HG03442 (cell line): ENCODE data around the gene HOXD13.

ENCODE experiments used
- ATAC-seq: cut with Tn5 transposase; IDR thresholded peaks from one replicate; pipeline ENCODE4 v1.9.1; 2021; ENCODE audit warnings: mild to moderate bottlenecking, moderate library complexity; ENCODE audit not compliant: unreplicated experiment

The HOXD13 gene

GRCh38 chr2:176118601-176119339 is 26.2 kb downstream of the HOXD13 start:
- ATAC-seq, result no peak

- no peak for ATAC-seq
These were observed 28.1 kb downstream of the HOXD13 start for GRCh38 chr2:176120364-176121189.

GRCh38 chr2:176121190-176122051 is 28.9 kb downstream of the HOXD13 start:
- no peak for ATAC-seq

GRCh38 chr2:176122052-176122682 is 29.6 kb downstream of the HOXD13 start:
- ATAC-seq, result no peak

GRCh38 chr2:176122683-176123410 is 30.3 kb downstream of the HOXD13 start, which contains the start of gene HOXD9:
HOXD9 (plus strand) TSS chr2:176122719; CDS start chr2:176122769, 50 bp downstream.
- ATAC-seq, result no peak

GRCh38 chr2:176123411-176124109 is 31.0 kb downstream of the HOXD13 start:
- ATAC-seq, result no peak

GRCh38 chr2:176124110-176124946 is 31.8 kb downstream of the HOXD13 start:
- ATAC-seq, result no peak

- ATAC-seq, result no peak
These were observed 32.6 kb downstream of the HOXD13 start for GRCh38 chr2:176124947-176125771.

GRCh38 chr2:176125772-176126054 is 33.2 kb downstream of the HOXD13 start:
- no peak for ATAC-seq

GRCh38 chr2:176126929-176127773 is 34.6 kb downstream of the HOXD13 start:
- no peak for ATAC-seq

- no peak for ATAC-seq
These were observed 35.2 kb downstream of the HOXD13 start for GRCh38 chr2:176127774-176128072.

- ATAC-seq, result no peak
These were observed 35.9 kb downstream of the HOXD13 start for GRCh38 chr2:176128172-176128981.

GRCh38 chr2:176128982-176129796 is 36.7 kb downstream of the HOXD13 start, which contains the start of gene HOXD8:
HOXD8 (plus strand) TSS chr2:176129705; CDS start chr2:176130367, 662 bp downstream.
- no peak for ATAC-seq

- ATAC-seq, result no peak
These were observed 37.3 kb downstream of the HOXD13 start for GRCh38 chr2:176129813-176130146.

- no peak for ATAC-seq
These were observed 37.8 kb downstream of the HOXD13 start for GRCh38 chr2:176130147-176130956.
